Measurements from ENCODE around the gene PTPRH. TPM values are rescaled to one million over a fixed set of nuclear protein-coding genes. Genes with fewer than 3 reads are reported as not detected.

Gene PTPRH
- total RNA-seq, 1 donor from 2014 or later: not detected

DNA sequence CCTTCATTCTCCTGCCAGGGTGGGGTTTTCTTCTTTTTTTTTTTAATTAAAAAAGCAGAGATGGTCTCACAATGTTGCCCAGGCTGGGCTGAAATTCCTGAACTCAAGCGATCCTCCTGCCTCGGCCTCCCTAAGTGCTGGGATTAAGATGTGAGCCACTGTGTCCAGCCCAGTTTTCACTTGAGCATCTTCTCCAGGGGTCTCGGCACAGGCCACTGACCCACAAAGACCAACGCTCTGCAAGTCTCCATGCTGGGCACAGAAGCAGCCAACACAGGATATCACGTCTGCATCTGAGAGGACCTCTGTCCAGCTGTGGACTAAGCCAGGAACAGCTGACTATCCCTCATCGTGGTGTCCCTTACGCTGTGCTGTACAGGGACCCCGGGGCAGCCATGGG is 28.7 kb upstream of the PTPRH start:
- H3K36me3 Mint-ChIP-seq (ENCODE audit: unreplicated experiment): peaks cover 51% of the 10 kb centered on the region
- no peak overlapping the region for H3K27ac Mint-ChIP-seq (ENCODE audit: unreplicated experiment)
- no peaks in the 10 kb centered on the region for H3K27me3 Mint-ChIP-seq (ENCODE audit: unreplicated experiment)
- TF ChIP-seq, protein P1, sequence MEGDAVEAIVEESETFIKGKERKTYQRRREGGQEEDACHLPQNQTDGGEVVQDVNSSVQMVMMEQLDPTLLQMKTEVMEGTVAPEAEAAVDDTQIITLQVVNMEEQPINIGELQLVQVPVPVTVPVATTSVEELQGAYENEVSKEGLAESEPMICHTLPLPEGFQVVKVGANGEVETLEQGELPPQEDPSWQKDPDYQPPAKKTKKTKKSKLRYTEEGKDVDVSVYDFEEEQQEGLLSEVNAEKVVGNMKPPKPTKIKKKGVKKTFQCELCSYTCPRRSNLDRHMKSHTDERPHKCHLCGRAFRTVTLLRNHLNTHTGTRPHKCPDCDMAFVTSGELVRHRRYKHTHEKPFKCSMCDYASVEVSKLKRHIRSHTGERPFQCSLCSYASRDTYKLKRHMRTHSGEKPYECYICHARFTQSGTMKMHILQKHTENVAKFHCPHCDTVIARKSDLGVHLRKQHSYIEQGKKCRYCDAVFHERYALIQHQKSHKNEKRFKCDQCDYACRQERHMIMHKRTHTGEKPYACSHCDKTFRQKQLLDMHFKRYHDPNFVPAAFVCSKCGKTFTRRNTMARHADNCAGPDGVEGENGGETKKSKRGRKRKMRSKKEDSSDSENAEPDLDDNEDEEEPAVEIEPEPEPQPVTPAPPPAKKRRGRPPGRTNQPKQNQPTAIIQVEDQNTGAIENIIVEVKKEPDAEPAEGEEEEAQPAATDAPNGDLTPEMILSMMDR (IDR thresholded peaks at IDR 0.05): no peak
- H3K4me1 Mint-ChIP-seq (ENCODE audit: unreplicated experiment): no peaks in the 10 kb centered on the region
- H3K9me3 Mint-ChIP-seq (ENCODE audit: unreplicated experiment): no peaks in the 10 kb centered on the region
- H3K4me3 Mint-ChIP-seq (ENCODE audit: unreplicated experiment): no peak overlapping the region
- DNase-seq (ENCODE audit: extremely low spot score, unreplicated experiment): no peak

- TF ChIP-seq, protein P1 (IDR thresholded peaks at IDR 0.05): no peak
- H3K27ac Mint-ChIP-seq (ENCODE audit: unreplicated experiment): no peak overlapping the region
- H3K36me3 Mint-ChIP-seq (ENCODE audit: unreplicated experiment): peaks cover 38% of the 10 kb centered on the region
- H3K9me3 Mint-ChIP-seq (ENCODE audit: unreplicated experiment): no peaks in the 10 kb centered on the region
- no peaks in the 10 kb centered on the region for H3K4me1 Mint-ChIP-seq (ENCODE audit: unreplicated experiment)
- DNase-seq (ENCODE audit: extremely low spot score, unreplicated experiment): no peak
- H3K27me3 Mint-ChIP-seq (ENCODE audit: unreplicated experiment): no peaks in the 10 kb centered on the region
- no peak overlapping the region for H3K4me3 Mint-ChIP-seq (ENCODE audit: unreplicated experiment)
Observed at GRCh38 chr19:55232986-55233385, 23.7 kb upstream of the PTPRH start.

DNA sequence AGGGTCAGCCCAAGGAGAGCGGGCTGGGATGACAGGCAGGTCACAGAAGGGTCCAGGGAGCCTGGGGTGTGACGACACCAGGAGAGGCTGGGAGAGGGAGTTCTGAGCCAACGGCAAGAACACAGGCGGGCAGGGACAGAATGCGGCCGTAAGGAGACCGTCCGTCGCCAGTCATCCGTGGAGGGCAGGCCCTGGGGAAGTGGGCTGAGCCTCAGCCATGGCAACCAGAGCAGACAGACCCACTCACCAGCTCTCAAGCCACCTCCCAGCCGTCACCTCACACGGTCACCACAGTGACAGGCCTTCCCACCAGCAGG is 22.9 kb upstream of the PTPRH start:
- no peaks in the 10 kb centered on the region for H3K4me1 Mint-ChIP-seq (ENCODE audit: unreplicated experiment)
- H3K4me3 Mint-ChIP-seq (ENCODE audit: unreplicated experiment): no peak overlapping the region
- no peaks in the 10 kb centered on the region for H3K9me3 Mint-ChIP-seq (ENCODE audit: unreplicated experiment)
- no peak for DNase-seq (ENCODE audit: extremely low spot score, unreplicated experiment)
- no peak overlapping the region for H3K27ac Mint-ChIP-seq (ENCODE audit: unreplicated experiment)
- TF ChIP-seq, protein P1 (IDR thresholded peaks at IDR 0.05): no peak
- H3K27me3 Mint-ChIP-seq (ENCODE audit: unreplicated experiment): no peaks in the 10 kb centered on the region
- H3K36me3 Mint-ChIP-seq (ENCODE audit: unreplicated experiment): peaks cover 37% of the 10 kb centered on the region

DNA sequence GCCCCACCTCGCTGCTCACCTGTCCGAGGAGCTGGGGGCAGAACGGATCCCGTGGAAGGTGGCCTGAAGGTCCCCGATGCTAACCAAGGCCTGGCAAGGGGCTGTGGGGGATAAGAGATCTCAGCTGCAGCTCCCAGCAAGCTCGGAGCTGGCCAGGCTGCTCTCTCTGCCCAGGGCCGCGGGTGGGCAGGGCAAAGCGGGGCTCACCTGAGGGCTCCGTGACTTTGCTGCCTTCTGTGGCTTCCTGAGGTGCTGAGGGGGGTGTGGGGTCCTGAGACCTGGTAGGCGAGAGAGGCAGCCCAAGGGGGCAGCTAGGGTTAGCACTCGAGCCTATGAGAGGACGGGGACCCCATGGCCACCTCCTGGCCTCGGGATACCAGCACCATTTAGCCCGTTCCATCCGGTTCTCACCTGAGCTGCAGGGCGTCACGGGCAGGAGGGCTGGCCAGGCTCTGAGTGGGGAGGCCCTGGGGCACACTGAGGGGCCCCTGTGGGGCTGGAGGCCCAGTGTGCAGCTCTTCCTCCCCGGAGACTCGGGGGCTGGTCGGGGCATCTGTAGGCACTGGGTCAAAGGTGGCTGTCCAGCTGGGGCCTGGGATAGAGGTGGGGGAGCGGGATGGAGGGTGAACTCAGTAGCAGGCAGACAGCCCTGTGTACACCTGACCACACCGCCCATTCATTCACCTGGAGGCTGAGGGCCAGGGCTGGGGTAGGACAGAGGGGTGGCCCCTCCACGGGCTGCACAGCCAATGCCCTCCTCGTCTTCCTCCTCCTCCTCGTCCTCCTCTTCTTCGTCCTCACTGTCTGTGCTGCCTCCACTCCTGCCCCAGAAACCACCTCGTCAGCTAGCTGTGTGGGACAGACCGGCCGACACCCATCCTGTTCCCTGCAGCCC is 22.3 kb upstream of the PTPRH start:
- no peaks in the 10 kb centered on the region for H3K27me3 Mint-ChIP-seq (ENCODE audit: unreplicated experiment)
- peaks cover 33% of the 10 kb centered on the region for H3K36me3 Mint-ChIP-seq (ENCODE audit: unreplicated experiment)
- no peaks in the 10 kb centered on the region for H3K9me3 Mint-ChIP-seq (ENCODE audit: unreplicated experiment)
- H3K27ac Mint-ChIP-seq (ENCODE audit: unreplicated experiment): no peak overlapping the region
- no peak for DNase-seq (ENCODE audit: extremely low spot score, unreplicated experiment)
- no peaks in the 10 kb centered on the region for H3K4me1 Mint-ChIP-seq (ENCODE audit: unreplicated experiment)
- H3K4me3 Mint-ChIP-seq (ENCODE audit: unreplicated experiment): no peak overlapping the region
- TF ChIP-seq, protein P1 (IDR thresholded peaks at IDR 0.05): no peak

- no peaks in the 10 kb centered on the region for H3K4me1 Mint-ChIP-seq (ENCODE audit: unreplicated experiment)
Observed at GRCh38 chr19:55230780-55231179, 21.5 kb upstream of the PTPRH start.

More at GRCh38 chr19:55230780-55231179, 21.5 kb upstream of the PTPRH start:
- Mint-ChIP-seq H3K27ac (ENCODE audit: unreplicated experiment) (no peak overlapping the region), H3K36me3 (ENCODE audit: unreplicated experiment) (peaks cover 26% of the 10 kb centered on the region), H3K9me3 (ENCODE audit: unreplicated experiment) (no peaks in the 10 kb centered on the region), H3K4me3 (ENCODE audit: unreplicated experiment) (no peak overlapping the region), H3K27me3 (ENCODE audit: unreplicated experiment) (no peaks in the 10 kb centered on the region)
- TF ChIP-seq, protein P1 (IDR thresholded peaks at IDR 0.05): no peak
- no peak for DNase-seq (ENCODE audit: extremely low spot score, unreplicated experiment)
